Calu3 (cell line): Measurements from ENCODE around the gene TEX29. TPM values are rescaled to one million over a fixed set of nuclear protein-coding genes. Genes with fewer than 3 reads are reported as not detected.

Source experiments
- BruUV-seq: library from RNA; stranded (reverse); fragments of 400-500 nt; replicated peaks from 2 replicates; lab custom pipeline; 2021; lab: Mats Ljungman, UMichigan
- CTCF ChIA-PET: fragments of 300-600 bp; sonication (Branson Sonifier 250); formaldehyde crosslinking; loops from one replicate; lab custom pipeline; 2022; ENCODE audit warnings: antibody characterized with exemption; lab: Charles Lee
- DNase-seq: peaks from one replicate; pipeline ENCODE4 v3.0.0; 2022
- H3K27ac Mint-ChIP-seq: one replicate; pipeline ENCODE4 v1.8.0; 2022; ENCODE audit warnings: mixed read lengths; ENCODE audit not compliant: unreplicated experiment
- H3K27me3 Mint-ChIP-seq: one replicate; pipeline ENCODE4 v1.8.0; 2022; ENCODE audit warnings: mixed read lengths; ENCODE audit not compliant: unreplicated experiment
- H3K36me3 Mint-ChIP-seq: one replicate; pipeline ENCODE4 v1.8.0; 2022; ENCODE audit warnings: mild to moderate bottlenecking, moderate library complexity, mixed read lengths; ENCODE audit not compliant: insufficient read depth, unreplicated experiment
- H3K4me1 Mint-ChIP-seq: one replicate; pipeline ENCODE4 v1.8.0; 2022; ENCODE audit warnings: mild to moderate bottlenecking, low read depth, mixed read lengths; ENCODE audit not compliant: unreplicated experiment
- H3K4me3 Mint-ChIP-seq: one replicate; pipeline ENCODE4 v1.8.0; 2022; ENCODE audit warnings: mild to moderate bottlenecking, low read depth, moderate library complexity, mixed read lengths; ENCODE audit not compliant: unreplicated experiment
- H3K9me3 Mint-ChIP-seq: one replicate; pipeline ENCODE4 v1.8.0; 2022; ENCODE audit warnings: low read depth, mixed read lengths; ENCODE audit not compliant: unreplicated experiment
- CTCF ChIP-seq: fragments of 200-600 bp; IDR thresholded peaks from one replicate; pipeline ENCODE4 v1.8.0; 2022; ENCODE audit warnings: antibody characterized with exemption; ENCODE audit not compliant: unreplicated experiment
- intact Hi-C: fragments of 100-400 bp; cut with micrococcal nuclease; formaldehyde crosslinking; loops from one replicate; pipeline ENCODE4 v1.10.0; 2022; ENCODE audit not compliant: unreplicated experiment
- total RNA-seq: library from RNA; stranded (reverse); gene quantifications from 2 replicates; pipeline ENCODE4 v1.2.3, GENCODE V29; 2022

TEX29 gene
- total RNA-seq, 1 experiment from 2014 or later = not detected

DNA sequence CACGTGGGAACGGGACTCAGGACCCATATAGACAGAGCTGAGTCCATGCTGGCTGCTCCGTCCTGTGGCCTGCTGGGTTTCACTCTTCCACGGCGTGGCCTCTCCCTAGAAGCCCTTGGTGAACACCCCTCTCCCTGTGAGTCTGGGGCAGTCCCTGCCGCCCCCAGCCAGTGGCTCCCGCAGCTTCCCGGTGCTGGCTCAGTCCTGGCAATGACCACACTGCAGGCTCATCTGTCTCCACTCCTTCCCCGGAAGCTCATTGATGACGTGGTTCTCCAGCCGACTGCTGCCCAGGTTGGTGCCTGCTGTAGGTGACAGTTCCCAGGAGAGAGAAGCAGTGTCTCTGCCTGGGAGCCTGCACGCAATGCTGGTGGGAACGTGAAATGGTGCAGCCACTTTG, 2.1 kb upstream of the TEX29 start:
- Mint-ChIP-seq H3K36me3 (no peaks in the 10 kb centered on the region), H3K27ac (no peak overlapping the region), H3K27me3 (no peaks in the 10 kb centered on the region), H3K4me3 (no peak overlapping the region), H3K9me3 (peaks cover 2% of the 10 kb centered on the region), H3K4me1 (no peaks in the 10 kb centered on the region)
- intact Hi-C loops = no loop called here
- DNase-seq = no peak
- BruUV-seq = no TSS peak
- no peak for TF ChIP-seq CTCF
- CTCF ChIA-PET = no interaction called here

DNA sequence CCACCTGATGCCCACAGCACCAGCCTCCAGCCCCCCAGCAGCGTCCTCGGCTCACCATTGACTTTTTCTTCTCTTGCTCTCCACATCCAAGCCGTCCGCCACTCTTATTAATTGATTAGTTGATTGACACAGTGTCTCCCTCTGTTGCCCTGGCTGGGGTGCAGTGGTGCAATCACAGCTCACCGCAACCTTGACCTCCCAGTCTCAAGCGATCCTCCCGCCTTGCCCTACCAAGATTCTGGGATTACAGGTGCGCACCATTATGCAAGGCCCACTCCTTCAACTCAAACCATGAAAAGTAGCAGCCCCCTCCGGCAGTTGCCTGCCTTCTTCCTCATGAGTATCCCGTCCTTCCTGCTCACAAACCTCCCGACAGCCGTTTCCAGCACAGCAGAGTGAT, 921 bp upstream of the TEX29 start:
- intact Hi-C loops = no loop called here
- CTCF ChIA-PET = no interaction called here
- no peak overlapping the region for H3K27ac Mint-ChIP-seq

GRCh38 chr13:111322001-111322915, 1.8 kb downstream of the TEX29 start:
- H3K27me3 Mint-ChIP-seq = no peaks in the 10 kb centered on the region
- intact Hi-C loops = no loop called here
- no peaks in the 10 kb centered on the region for H3K4me1 Mint-ChIP-seq
- H3K27ac Mint-ChIP-seq = no peak overlapping the region
- peaks cover 2% of the 10 kb centered on the region for H3K9me3 Mint-ChIP-seq
- no peak for TF ChIP-seq CTCF
- CTCF ChIA-PET = no interaction called here
- DNase-seq = no peak
- no peaks in the 10 kb centered on the region for H3K36me3 Mint-ChIP-seq
- no TSS peak for BruUV-seq
- H3K4me3 Mint-ChIP-seq = no peak overlapping the region

More for the DNA sequence above, 921 bp upstream of the TEX29 start:
- TF ChIP-seq CTCF = no peak
- H3K36me3 Mint-ChIP-seq = no peaks in the 10 kb centered on the region
- peaks cover 2% of the 10 kb centered on the region for H3K9me3 Mint-ChIP-seq
- no TSS peak for BruUV-seq
- no peaks in the 10 kb centered on the region for H3K27me3 Mint-ChIP-seq
- H3K4me1 Mint-ChIP-seq = no peaks in the 10 kb centered on the region
- no peak overlapping the region for H3K4me3 Mint-ChIP-seq
- no peak for DNase-seq

DNA sequence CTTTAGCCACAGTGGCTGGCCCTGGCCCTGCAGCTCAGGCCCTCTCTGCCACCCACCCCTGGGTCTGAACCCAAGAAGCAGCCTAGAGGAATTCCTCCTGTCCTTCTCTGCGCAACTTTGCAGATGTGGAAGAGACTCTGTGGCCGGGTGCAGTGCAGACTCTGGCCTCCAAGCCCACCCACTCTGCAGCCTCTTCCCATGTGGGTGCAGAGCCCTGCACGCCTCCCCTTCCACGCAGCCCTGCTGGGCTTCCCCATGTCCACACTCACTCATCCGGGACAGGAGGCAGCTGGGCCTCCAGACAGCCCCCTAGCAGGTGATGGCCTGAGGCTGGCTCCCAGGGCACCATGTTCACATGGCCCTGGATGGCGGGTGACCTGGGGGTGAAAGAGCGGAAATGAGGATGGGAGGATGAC, 2.5 kb downstream of the TEX29 start:
- Mint-ChIP-seq H3K27ac (no peak overlapping the region), H3K9me3 (peaks cover 2% of the 10 kb centered on the region), H3K36me3 (no peaks in the 10 kb centered on the region), H3K4me3 (no peak overlapping the region), H3K4me1 (no peaks in the 10 kb centered on the region), H3K27me3 (no peaks in the 10 kb centered on the region)
- intact Hi-C loops = no loop called here
- no peak for DNase-seq
- CTCF ChIA-PET = no interaction called here
- no peak for TF ChIP-seq CTCF
- BruUV-seq = no TSS peak
